ENCODE data around the gene ENPP1. TPM values are rescaled to one million over a fixed set of nuclear protein-coding genes. Genes with fewer than 3 reads are reported as not detected.

The ENPP1 gene
- total RNA-seq, 1 experiment from 2014 or later, result 4.1 TPM

- BruUV-seq (replicated peaks), result no TSS peak
- ChIA-PET CTCF (no interaction called here), POLR2A (ENCODE audit: unreplicated experiment) (no interaction called here)
- Histone ChIP-seq H3K4me1 (replicated peaks; ENCODE audit: insufficient read depth) (no peaks in the 10 kb centered on the region), H3F3A (ENCODE audit: insufficient read depth, low read depth) (no peaks in the 10 kb centered on the region), H3K4me3 (no peak overlapping the region), H3K9me2 (ENCODE audit: insufficient read depth) (no peaks in the 10 kb centered on the region), H3K27ac (no peak overlapping the region), H3K9me3 (ENCODE audit: insufficient read depth, low read depth) (no peaks in the 10 kb centered on the region), H3K36me3 (ENCODE audit: low read depth) (no peaks in the 10 kb centered on the region), H3K79me2 (ENCODE audit: low read depth) (no peaks in the 10 kb centered on the region), H3K27me3 (ENCODE audit: insufficient read depth, low read depth) (no peaks in the 10 kb centered on the region), H4K20me1 (ENCODE audit: insufficient read depth) (no peaks in the 10 kb centered on the region), H3K4me2 (no peak overlapping the region), H2AFZ (no peak overlapping the region)
- TF ChIP-seq, protein P1, sequence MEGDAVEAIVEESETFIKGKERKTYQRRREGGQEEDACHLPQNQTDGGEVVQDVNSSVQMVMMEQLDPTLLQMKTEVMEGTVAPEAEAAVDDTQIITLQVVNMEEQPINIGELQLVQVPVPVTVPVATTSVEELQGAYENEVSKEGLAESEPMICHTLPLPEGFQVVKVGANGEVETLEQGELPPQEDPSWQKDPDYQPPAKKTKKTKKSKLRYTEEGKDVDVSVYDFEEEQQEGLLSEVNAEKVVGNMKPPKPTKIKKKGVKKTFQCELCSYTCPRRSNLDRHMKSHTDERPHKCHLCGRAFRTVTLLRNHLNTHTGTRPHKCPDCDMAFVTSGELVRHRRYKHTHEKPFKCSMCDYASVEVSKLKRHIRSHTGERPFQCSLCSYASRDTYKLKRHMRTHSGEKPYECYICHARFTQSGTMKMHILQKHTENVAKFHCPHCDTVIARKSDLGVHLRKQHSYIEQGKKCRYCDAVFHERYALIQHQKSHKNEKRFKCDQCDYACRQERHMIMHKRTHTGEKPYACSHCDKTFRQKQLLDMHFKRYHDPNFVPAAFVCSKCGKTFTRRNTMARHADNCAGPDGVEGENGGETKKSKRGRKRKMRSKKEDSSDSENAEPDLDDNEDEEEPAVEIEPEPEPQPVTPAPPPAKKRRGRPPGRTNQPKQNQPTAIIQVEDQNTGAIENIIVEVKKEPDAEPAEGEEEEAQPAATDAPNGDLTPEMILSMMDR (conservative IDR thresholded peaks at IDR 0.05), result no peak
- TF ChIP-seq EZH2 (IDR thresholded peaks at IDR 0.05; ENCODE audit: low read depth), result no peak
- no peak for DNase-seq
- intact Hi-C loops (cut with micrococcal nuclease; ENCODE audit: unreplicated experiment), result loop anchor here (10.0 kb wide), 1 partner anchor 478 kb away; no protein-coding TSS in a partner anchor
Measured at GRCh38 chr6:131916847-131917246, 109.0 kb downstream of the ENPP1 start.

DNA sequence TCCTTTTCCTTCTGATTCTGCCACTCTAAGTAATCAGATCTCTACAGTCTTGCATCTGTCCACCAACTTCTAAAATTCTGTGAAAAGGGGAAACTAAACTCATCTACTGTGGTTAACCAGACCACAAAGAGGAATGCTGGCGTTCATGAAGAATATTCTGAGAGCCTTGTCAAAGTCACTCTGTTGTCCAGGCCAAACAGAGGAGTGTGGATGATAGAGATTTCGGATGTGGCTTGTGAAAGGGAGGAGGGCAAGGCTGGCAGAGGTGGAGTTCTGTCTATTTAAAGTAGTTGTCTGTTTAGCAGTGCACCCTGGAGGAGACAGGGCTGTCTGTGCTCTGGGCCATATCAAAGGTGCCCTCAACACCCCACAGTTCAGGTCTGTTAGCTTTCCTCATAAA is 109.5 kb downstream of the ENPP1 start:
- H3K36me3 ChIP-seq (ENCODE audit: low read depth), result no peaks in the 10 kb centered on the region
- H3K4me1 ChIP-seq (replicated peaks; ENCODE audit: insufficient read depth), result no peaks in the 10 kb centered on the region
- no peaks in the 10 kb centered on the region for H3F3A ChIP-seq (ENCODE audit: insufficient read depth, low read depth)
- H3K27ac ChIP-seq, result no peak overlapping the region
- ChIA-PET POLR2A (ENCODE audit: unreplicated experiment) (interaction anchor here (0.6 kb wide), 1 partner anchor 114 kb away, joined by 9 read pairs; no protein-coding TSS in a partner anchor), CTCF (no interaction called here)
- H3K27me3 ChIP-seq (ENCODE audit: insufficient read depth, low read depth), result no peaks in the 10 kb centered on the region
- no peak for TF ChIP-seq EZH2 (IDR thresholded peaks at IDR 0.05; ENCODE audit: low read depth)
- TF ChIP-seq, protein P1 (conservative IDR thresholded peaks at IDR 0.05), result no peak
- H4K20me1 ChIP-seq (ENCODE audit: insufficient read depth), result no peaks in the 10 kb centered on the region
- no TSS peak for BruUV-seq (replicated peaks)
- H3K4me2 ChIP-seq, result no peak overlapping the region
- H3K9me2 ChIP-seq (ENCODE audit: insufficient read depth), result no peaks in the 10 kb centered on the region
- no peak overlapping the region for H3K4me3 ChIP-seq
- no peaks in the 10 kb centered on the region; the same call in 1 of the 2 replicates for H3K9me3 ChIP-seq (ENCODE audit: insufficient read depth, low read depth)
- no peak overlapping the region for H2AFZ ChIP-seq
- H3K79me2 ChIP-seq (ENCODE audit: low read depth), result no peaks in the 10 kb centered on the region
- intact Hi-C loops (cut with micrococcal nuclease; ENCODE audit: unreplicated experiment), result loop anchor here (10.0 kb wide), 1 partner anchor 477 kb away; no protein-coding TSS in a partner anchor
- DNase-seq, result no peak

- intact Hi-C loops (cut with micrococcal nuclease; ENCODE audit: unreplicated experiment), result loop anchor here (10.0 kb wide), 1 partner anchor 477 kb away; no protein-coding TSS in a partner anchor
- Histone ChIP-seq H3K4me1 (replicated peaks; ENCODE audit: insufficient read depth) (no peaks in the 10 kb centered on the region), H4K20me1 (ENCODE audit: insufficient read depth) (no peaks in the 10 kb centered on the region), H3K4me2 (no peak overlapping the region), H3K9me2 (ENCODE audit: insufficient read depth) (no peaks in the 10 kb centered on the region), H3K27me3 (ENCODE audit: insufficient read depth, low read depth) (no peaks in the 10 kb centered on the region), H3K9me3 (ENCODE audit: insufficient read depth, low read depth) (no peaks in the 10 kb centered on the region; the same call in 1 of the 2 replicates), H2AFZ (no peak overlapping the region), H3K36me3 (ENCODE audit: low read depth) (no peaks in the 10 kb centered on the region), H3F3A (ENCODE audit: insufficient read depth, low read depth) (no peaks in the 10 kb centered on the region), H3K79me2 (ENCODE audit: low read depth) (no peaks in the 10 kb centered on the region), H3K4me3 (no peak overlapping the region), H3K27ac (no peak overlapping the region)
- BruUV-seq (replicated peaks), result no TSS peak
- ChIA-PET CTCF (no interaction called here), POLR2A (ENCODE audit: unreplicated experiment) (interaction anchor here (0.6 kb wide), 1 partner anchor 113 kb away, joined by 9 read pairs; no protein-coding TSS in a partner anchor)
- DNase-seq, result no peak
- TF ChIP-seq, protein P1 (conservative IDR thresholded peaks at IDR 0.05), result no peak
- no peak for TF ChIP-seq EZH2 (IDR thresholded peaks at IDR 0.05; ENCODE audit: low read depth)
Measured at GRCh38 chr6:131917763-131918649, 110.2 kb downstream of the ENPP1 start.
